ENCODE data around the gene UBE2I. TPM values are rescaled to one million over a fixed set of nuclear protein-coding genes. Genes with fewer than 3 reads are reported as not detected.

UBE2I gene
- total and polyA plus RNA-seq, 3 donors from 2014 or later = 116 to 143 (median 127) TPM

DNA sequence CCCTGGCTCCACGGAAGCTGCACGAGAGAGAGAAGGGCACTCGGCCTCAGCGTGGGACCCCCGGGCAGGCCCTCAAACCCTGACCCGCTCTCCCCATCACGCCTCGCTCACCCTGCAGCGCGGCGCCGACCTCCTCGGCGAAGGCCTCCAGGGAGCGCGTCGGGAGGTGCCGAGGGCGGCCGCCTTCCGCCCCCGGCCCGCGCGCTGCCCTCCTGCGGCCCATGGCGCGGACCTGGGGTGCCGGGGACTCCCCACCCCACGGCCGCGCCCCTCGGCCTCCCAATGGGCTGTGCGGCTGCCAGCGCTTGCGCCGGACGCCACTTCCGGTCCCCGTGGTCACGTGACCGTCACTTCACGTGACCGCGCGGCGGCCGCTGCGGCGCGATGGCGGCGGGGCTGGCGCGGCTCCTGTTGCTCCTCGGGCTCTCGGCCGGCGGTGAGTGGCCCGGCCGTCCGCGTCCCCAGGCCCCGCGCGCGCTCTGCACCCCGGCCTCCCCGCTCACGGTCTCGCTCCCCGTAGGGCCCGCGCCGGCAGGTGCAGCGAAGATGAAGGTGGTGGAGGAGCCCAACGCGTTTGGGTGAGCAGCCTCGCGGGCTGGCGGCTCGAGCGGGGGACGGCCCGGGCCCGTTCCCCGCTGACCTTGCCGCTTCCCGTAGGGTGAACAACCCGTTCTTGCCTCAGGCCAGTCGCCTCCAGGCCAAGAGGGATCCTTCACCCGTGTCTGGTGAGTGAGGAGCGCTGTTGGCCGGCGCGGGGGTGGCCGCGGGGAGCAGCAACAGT lies 42.3 kb downstream of the UBE2I start, which contains the start of the genes GNPTG and TSR3:
GNPTG (plus strand) TSS at position 350 of the 781 bp plus-strand sequence; CDS start at position 385, 35 bp downstream.
TSR3 (minus strand) TSS at position 297 of the 781 bp plus-strand sequence; CDS start at position 223, 74 bp downstream.
- intact Hi-C loops (cut with DNase I; ENCODE audit: low total_unique reads) = no loop called here
- H3K9me3 ChIP-seq = no peaks in the 10 kb centered on the region
- H3K4me3 ChIP-seq = peak within 1 kb of the TSS; percentile 90 to 93
- H3K36me3 ChIP-seq (ENCODE audit: low read depth, missing control alignments) = no peaks in the 10 kb centered on the region
- DNase-seq = peak; percentile 77
- TF ChIP-seq POLR2A (IDR thresholded peaks at IDR 0.05) = no peak
- TF ChIP-seq, protein P1, sequence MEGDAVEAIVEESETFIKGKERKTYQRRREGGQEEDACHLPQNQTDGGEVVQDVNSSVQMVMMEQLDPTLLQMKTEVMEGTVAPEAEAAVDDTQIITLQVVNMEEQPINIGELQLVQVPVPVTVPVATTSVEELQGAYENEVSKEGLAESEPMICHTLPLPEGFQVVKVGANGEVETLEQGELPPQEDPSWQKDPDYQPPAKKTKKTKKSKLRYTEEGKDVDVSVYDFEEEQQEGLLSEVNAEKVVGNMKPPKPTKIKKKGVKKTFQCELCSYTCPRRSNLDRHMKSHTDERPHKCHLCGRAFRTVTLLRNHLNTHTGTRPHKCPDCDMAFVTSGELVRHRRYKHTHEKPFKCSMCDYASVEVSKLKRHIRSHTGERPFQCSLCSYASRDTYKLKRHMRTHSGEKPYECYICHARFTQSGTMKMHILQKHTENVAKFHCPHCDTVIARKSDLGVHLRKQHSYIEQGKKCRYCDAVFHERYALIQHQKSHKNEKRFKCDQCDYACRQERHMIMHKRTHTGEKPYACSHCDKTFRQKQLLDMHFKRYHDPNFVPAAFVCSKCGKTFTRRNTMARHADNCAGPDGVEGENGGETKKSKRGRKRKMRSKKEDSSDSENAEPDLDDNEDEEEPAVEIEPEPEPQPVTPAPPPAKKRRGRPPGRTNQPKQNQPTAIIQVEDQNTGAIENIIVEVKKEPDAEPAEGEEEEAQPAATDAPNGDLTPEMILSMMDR (IDR thresholded peaks at IDR 0.05) = peak in 1 of 3 experiments; percentile 32
- peak within 1 kb of the TSS in 1 of 2 donors; percentile 64 for H3K27ac ChIP-seq
- H3K4me1 ChIP-seq = peaks cover 10% of the 10 kb centered on the region
- 0 to 1% methylated on average over 7 to 81 of the region's 98 CpGs for WGBS, 2 donors
- no peaks in the 10 kb centered on the region for H3K27me3 ChIP-seq

DNA sequence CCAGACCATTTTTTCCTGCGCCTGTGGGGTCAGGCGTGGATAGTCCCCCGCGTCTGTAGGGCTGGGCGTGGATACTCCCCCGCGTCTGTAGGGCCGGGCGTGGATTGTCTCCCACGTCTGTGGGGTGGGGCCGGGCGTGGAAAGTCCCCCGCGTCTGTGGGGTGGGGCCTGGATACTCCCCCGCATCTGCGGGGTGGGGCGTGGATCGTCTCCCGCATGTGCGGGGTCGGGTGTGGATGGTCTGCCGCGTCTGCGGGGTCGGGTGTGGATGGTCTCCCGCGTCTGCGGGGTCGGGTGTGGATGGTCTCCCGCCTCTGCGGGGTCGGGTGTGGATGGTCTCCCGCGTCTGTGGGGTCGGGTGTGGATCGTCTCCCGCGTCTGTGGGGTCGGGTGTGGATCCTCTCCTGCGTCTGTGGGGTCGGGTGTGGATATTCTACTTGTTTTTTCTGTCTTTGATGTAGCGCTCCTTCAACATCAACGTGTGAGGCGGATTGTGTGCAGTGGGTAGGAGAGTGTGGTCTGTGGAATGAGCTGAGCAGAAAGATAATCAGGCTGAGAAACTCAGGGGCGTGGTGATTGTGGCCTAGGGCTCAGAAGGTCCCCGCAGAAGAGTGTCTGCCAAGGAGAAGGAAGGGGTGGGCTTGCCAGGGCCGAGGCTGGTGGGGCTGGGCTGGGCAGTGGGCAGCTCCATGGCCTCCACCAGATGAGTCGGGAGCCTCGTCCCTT lies 45.5 kb downstream of the UBE2I start:
- peaks cover 10% of the 10 kb centered on the region for H3K4me1 ChIP-seq
- intact Hi-C loops (cut with DNase I; ENCODE audit: low total_unique reads) = no loop called here
- DNase-seq = no peak
- no peaks in the 10 kb centered on the region for H3K36me3 ChIP-seq (ENCODE audit: low read depth, missing control alignments)
- no peaks in the 10 kb centered on the region for H3K9me3 ChIP-seq
- no peak overlapping the region for H3K4me3 ChIP-seq
- WGBS, 2 donors = 72 to 83% methylated on average over 49 of the region's 49 CpGs
- no peak for TF ChIP-seq POLR2A (IDR thresholded peaks at IDR 0.05)
- TF ChIP-seq, protein P1 (IDR thresholded peaks at IDR 0.05) = no peak
- H3K27ac ChIP-seq = no peak overlapping the region
- no peaks in the 10 kb centered on the region for H3K27me3 ChIP-seq

DNA sequence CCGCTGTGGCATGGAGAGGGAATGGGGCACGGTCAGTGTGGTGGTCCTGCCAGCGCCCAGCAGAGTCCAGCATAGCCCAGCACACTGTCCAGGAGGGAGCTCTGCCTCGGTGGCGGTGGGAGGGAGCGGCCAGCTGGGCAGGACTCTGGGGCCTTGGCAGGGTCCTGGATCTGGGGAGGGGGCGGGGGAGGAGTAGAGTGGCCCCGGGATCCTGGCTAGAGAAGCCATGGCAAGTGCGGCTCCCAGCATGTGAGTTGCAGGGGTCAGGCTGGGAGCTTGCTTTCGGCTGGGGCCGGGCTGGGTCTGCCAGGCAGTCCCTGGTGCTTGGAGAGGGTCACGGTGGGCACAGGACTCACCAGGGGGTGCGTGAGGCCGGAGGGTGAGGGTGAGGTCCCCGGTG lies 46.2 kb downstream of the UBE2I start:
- Histone ChIP-seq H3K27ac (no peak overlapping the region), H3K36me3 (ENCODE audit: low read depth, missing control alignments) (no peaks in the 10 kb centered on the region), H3K4me1 (peaks cover 9% of the 10 kb centered on the region), H3K4me3 (no peak overlapping the region), H3K27me3 (no peaks in the 10 kb centered on the region), H3K9me3 (no peaks in the 10 kb centered on the region)
- TF ChIP-seq, protein P1 (IDR thresholded peaks at IDR 0.05) = no peak
- TF ChIP-seq POLR2A (IDR thresholded peaks at IDR 0.05) = no peak
- intact Hi-C loops (cut with DNase I; ENCODE audit: low total_unique reads) = no loop called here
- DNase-seq = no peak
- 74 to 82% methylated on average over 12 to 15 of the region's 15 CpGs for WGBS, 2 donors

DNA sequence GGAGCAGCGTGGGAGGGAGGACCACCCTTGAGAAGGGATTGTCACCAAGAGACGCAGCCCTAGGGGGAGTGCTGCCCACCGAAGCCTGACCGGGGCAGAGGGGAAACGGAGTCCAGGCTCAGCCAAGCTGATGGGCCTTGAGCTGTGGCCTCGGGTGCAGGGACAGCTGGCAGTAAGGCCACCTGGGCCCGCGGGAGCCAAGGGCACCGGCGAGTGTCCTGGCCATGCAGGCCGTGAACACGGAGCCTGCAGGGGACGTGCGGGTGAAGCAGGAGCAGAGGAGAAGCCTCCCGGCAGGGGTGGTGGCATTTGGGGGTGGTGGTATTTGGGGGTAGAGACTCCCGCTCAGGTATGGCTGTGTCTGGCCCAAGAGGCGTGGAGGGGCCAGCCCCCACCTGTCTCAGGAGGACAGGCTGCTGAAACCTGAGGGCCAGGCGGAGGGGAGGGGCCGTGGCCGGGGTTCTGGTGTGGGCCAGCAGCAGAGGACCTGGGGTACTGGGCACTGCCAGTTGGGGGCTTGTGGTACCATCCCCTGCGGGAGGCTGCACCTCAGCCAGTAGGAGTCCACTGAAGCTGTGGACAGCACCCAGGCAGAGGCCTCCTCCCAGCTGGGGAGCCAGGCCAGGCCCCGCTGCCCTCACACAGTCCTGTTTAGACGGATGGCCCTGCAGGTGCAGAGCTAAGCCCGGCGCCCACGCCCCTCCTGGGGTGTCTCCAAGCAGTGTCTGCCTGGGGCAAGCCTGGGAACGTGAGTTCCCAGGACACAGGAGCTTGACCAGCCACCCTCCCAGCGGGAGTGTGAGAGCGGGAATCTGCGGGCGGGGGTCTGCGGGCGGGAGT lies 46.8 kb downstream of the UBE2I start:
- intact Hi-C loops (cut with DNase I; ENCODE audit: low total_unique reads) = no loop called here

More for the DNA sequence above, 46.8 kb downstream of the UBE2I start:
- WGBS, 2 donors = 72 to 78% methylated on average over 6 to 33 of the region's 33 CpGs
- no peaks in the 10 kb centered on the region for H3K36me3 ChIP-seq (ENCODE audit: low read depth, missing control alignments)
- no peak for TF ChIP-seq POLR2A (IDR thresholded peaks at IDR 0.05)
- TF ChIP-seq, protein P1 (IDR thresholded peaks at IDR 0.05) = no peak
- peaks cover 3% of the 10 kb centered on the region for H3K4me1 ChIP-seq
- no peak for DNase-seq
- H3K27ac ChIP-seq = no peak overlapping the region
- no peak overlapping the region for H3K4me3 ChIP-seq
- no peaks in the 10 kb centered on the region for H3K9me3 ChIP-seq
- no peaks in the 10 kb centered on the region for H3K27me3 ChIP-seq
